Psoas muscle (tissue), 8 donors: ENCODE measurements around the gene PHACTR3. TPM values are rescaled to one million over a fixed set of nuclear protein-coding genes. Genes with fewer than 3 reads are reported as not detected.

Experiments
- ATAC-seq, 4 donors: fragments of 200-7000 bp; cut with Tn5 transposase; one replicate each; pipeline ENCODE4 v1.9.1; 2020; ENCODE audit warnings: moderate library complexity in 3 of 4, mild to moderate bottlenecking in 2 of 4
- DNase-seq, 2 donors: peaks; one replicate each; pipeline ENCODE4 v3.0.0-alpha.2; 2020
- H3K27ac ChIP-seq: fragments of 200-600 bp; one replicate; pipeline ENCODE4 v1.8.0; 2022
- H3K27me3 ChIP-seq, 3 donors: fragments of 200-600 bp in 1 of 3; one replicate each; pipeline versions ENCODE4 v1.6.1 to v1.8.0; 2013 to 2022; ENCODE audit warnings: low read length in 2 of 3, mild to moderate bottlenecking in 2 of 3, moderate library complexity in 1 of 3; ENCODE audit not compliant: insufficient read depth in 3 of 3
- H3K36me3 ChIP-seq, 2 donors: fragments of 200-600 bp in 1 of 2; one replicate each; pipeline versions ENCODE4 v1.6.1 to v1.8.0; 2013 to 2022; ENCODE audit warnings: low read depth in 1 of 2, mild to moderate bottlenecking in 1 of 2, moderate library complexity in 1 of 2; ENCODE audit not compliant: insufficient read depth in 1 of 2
- H3K4me1 ChIP-seq: fragments of 200-600 bp; one replicate; pipeline ENCODE4 v1.8.0; 2022
- H3K4me3 ChIP-seq: fragments of 200-600 bp; one replicate; pipeline ENCODE4 v1.8.0; 2022; ENCODE audit warnings: mild to moderate bottlenecking
- H3K9me3 ChIP-seq: fragments of 200-600 bp; one replicate; pipeline ENCODE4 v1.8.0; 2022
- WGBS, 3 donors: extraction: QIAGEN DNeasy Blood & Tissue Kit; methylation state at CpG; one replicate each; pipeline versions ENCODE4 v1.1.6 to v1.1.7; 2013; 5-methylcytosine and 5-hydroxymethylcytosine counted together
- intact Hi-C, 2 donors: fragments of 100-400 bp; cut with DNase I; formaldehyde crosslinking; loops; one replicate each; pipeline versions ENCODE4 v1.11.0 to v1.14.2; 2022
- polyA plus RNA-seq, 3 donors: library from polyadenylated mRNA; stranded (reverse); fragments of 200-250 nt; gene quantifications; one replicate each; pipeline ENCODE4 v1.2.3, GENCODE V29; 2013
- total RNA-seq, 4 donors: library from RNA; stranded (reverse); fragmentation: NEBNext Ultra II Directional in 2 of 4; extraction: Animal tissue kit (Norgen Biotek cat#: 25700) in 2 of 4; gene quantifications; one replicate each; pipeline versions ENCODE4 v1.2.1 to v1.2.4, GENCODE V29; 2021 to 2023
- TF ChIP-seq, protein P1 (sequence below): fragments of 200-600 bp; IDR thresholded peaks from one replicate; pipeline ENCODE4 v1.8.0; 2022; ENCODE audit warnings: antibody characterized with exemption
- donor health status: healthy with polysubstance abuse.
- donor health status: DM: no; HTN: no; CAD: no; lungs with moderate emphysema.
- donor health status: Bipolar disorder and iron deficiency.
- donor health status: healthy.
- donor health status: DM: yes; HTN: yes; CAD: no.
- donor health status: DM: no; HTN: no; CAD: no.
- donor health status: DM: no; HTN: no; CAD: no.
- donor health status: DM: yes; HTN: yes; CAD: no.

Gene PHACTR3
- total and polyA plus RNA-seq, 7 donors: 0.10 to 0.46 (median 0.15) TPM; not detected in 3

DNA sequence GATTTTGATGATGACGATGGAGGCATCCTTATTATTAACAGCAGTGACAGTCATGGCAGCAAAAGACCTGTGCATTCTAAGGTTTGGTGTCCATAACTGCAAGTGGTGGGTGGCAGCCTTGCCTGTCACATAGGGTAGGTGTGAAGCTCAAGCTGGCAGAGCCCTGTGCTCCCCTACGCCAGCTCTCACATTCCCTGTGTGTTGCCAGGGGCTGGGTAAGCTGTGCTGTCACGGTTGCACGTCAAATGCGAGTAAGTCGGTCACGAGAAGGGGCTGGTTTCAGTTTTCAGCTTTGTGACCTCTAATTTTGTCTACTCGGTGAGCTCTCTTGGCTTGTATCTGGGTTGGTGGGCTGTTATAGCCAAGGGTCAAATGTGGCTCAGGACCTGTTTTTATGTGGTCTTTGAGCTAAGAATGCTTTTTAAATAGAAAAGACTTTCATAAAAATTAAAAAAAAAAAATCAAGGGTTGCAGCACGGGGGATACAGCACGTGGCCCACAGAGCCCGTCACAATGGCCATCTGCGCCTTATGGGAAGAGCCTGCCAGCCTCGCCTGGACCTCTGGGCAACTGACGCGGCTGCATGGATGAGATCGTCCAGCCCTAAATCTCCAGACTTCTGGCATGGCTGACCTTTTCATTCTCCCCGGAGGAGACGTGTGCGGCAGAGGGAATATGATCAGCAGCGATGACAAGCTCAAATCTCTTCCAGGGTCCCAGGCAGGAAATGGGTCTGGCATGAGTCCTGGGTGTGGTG, 148.5 kb downstream of the PHACTR3 start:
- no peak for ATAC-seq
- no peaks in the 10 kb centered on the region for H3K9me3 ChIP-seq
- 17 to 19% (median 17%) methylated on average over 20 of the region's 20 CpGs for WGBS, 3 donors
- peaks cover 11% of the 10 kb centered on the region for H3K4me1 ChIP-seq
- no peak overlapping the region for H3K27ac ChIP-seq
- no peaks in the 10 kb centered on the region for H3K36me3 ChIP-seq
- peaks cover 0 to 74% (median 2%) of the 10 kb centered on the region in 3 donors for H3K27me3 ChIP-seq
- TF ChIP-seq, protein P1, sequence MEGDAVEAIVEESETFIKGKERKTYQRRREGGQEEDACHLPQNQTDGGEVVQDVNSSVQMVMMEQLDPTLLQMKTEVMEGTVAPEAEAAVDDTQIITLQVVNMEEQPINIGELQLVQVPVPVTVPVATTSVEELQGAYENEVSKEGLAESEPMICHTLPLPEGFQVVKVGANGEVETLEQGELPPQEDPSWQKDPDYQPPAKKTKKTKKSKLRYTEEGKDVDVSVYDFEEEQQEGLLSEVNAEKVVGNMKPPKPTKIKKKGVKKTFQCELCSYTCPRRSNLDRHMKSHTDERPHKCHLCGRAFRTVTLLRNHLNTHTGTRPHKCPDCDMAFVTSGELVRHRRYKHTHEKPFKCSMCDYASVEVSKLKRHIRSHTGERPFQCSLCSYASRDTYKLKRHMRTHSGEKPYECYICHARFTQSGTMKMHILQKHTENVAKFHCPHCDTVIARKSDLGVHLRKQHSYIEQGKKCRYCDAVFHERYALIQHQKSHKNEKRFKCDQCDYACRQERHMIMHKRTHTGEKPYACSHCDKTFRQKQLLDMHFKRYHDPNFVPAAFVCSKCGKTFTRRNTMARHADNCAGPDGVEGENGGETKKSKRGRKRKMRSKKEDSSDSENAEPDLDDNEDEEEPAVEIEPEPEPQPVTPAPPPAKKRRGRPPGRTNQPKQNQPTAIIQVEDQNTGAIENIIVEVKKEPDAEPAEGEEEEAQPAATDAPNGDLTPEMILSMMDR: no peak
- no peak overlapping the region for H3K4me3 ChIP-seq
- DNase-seq: no peak
- intact Hi-C loops: loop anchor here in 1 of 2 donors (5.0 kb wide), 1 partner anchor 156 kb away; no protein-coding TSS in a partner anchor

DNA sequence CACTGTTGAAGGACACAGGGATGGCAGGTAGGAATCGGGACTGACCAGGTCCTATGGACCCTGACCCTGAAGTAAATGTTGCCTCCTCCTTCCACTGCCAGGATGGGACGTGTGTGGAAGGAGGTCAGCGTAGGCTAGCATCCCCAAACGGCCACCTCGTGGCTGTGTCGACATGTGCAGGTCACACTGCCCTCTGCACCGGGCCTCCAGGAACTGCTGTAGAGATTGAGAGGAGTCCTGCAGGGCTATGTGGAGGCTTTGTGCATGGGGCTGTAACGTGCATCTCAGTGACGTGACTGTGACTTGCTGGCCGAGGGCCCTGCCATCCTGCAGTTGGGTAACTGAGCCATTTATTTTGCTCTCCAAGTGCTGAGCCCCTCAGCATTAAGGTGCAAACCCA, 149.5 kb downstream of the PHACTR3 start:
- intact Hi-C loops: loop anchor here in 1 of 2 donors (5.0 kb wide), 1 partner anchor 157 kb away; no protein-coding TSS in a partner anchor
- TF ChIP-seq, protein P1: no peak
- H3K27ac ChIP-seq: no peak overlapping the region
- no peak overlapping the region for H3K4me3 ChIP-seq
- DNase-seq: no peak
- WGBS, 3 donors: 50 to 60% (median 52%) methylated on average over 10 of the region's 10 CpGs
- H3K27me3 ChIP-seq: peaks cover 0 to 70% (median 2%) of the 10 kb centered on the region in 3 donors
- peaks cover 11% of the 10 kb centered on the region for H3K4me1 ChIP-seq
- no peaks in the 10 kb centered on the region for H3K36me3 ChIP-seq
- ATAC-seq: peak in 1 of 4 donors; percentile 25
- H3K9me3 ChIP-seq: no peaks in the 10 kb centered on the region

DNA sequence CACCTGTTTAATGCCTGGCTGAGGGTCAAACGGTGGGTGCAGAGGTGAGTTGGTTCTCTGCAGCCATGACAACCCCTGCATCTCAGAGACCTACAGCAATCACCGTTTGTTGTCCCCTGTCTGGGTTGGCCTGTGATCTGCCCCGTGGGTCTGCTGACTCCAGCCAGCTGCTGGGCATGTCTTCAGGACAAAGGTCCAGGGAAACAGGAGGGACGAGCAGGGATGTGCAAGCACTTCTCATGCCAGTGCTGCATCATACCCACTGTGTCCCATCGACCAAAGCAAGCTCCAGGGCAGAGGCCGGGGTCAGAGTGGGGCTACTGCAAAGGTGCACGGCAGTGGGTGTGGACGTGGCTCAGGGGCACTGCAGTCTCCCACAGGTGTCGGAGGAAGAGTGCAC, 150.2 kb downstream of the PHACTR3 start:
- Histone ChIP-seq H3K4me3 (no peak overlapping the region), H3K9me3 (no peaks in the 10 kb centered on the region), H3K4me1 (peaks cover 11% of the 10 kb centered on the region), H3K27me3 (peaks cover 0 to 63% (median 2%) of the 10 kb centered on the region in 3 donors), H3K36me3 (no peaks in the 10 kb centered on the region), H3K27ac (no peak overlapping the region)
- 55 to 57% (median 56%) methylated on average over 9 of the region's 9 CpGs for WGBS, 3 donors
- TF ChIP-seq, protein P1: no peak
- ATAC-seq (no peak), DNase-seq (no peak)
- intact Hi-C loops: loop anchor here in 1 of 2 donors (5.0 kb wide), 1 partner anchor 157 kb away; no protein-coding TSS in a partner anchor

DNA sequence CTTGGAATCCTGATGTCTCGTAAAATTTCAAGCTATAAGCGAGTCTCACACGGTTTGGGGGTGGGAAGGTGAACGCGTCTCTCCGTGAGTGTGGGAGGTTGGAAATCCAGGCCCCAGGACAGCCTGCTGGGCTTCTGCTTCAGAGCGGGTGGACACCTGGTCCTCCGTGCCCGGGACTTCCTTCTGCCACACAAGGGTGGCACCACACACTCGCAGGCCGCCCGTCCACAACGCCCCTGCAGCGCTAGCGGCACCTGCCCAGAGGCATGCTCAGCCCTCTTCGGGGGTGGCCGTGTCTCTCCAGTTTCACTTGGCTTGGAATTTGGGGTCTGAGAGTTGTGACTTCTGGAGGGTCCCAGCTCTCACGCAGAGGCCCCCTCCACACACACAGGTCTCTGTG, 151.9 kb downstream of the PHACTR3 start:
- no peaks in the 10 kb centered on the region for H3K36me3 ChIP-seq
- no peak overlapping the region for H3K27ac ChIP-seq
- ATAC-seq (no peak), DNase-seq (no peak)
- H3K9me3 ChIP-seq: no peaks in the 10 kb centered on the region
- H3K4me1 ChIP-seq: peaks cover 11% of the 10 kb centered on the region
- intact Hi-C loops: no loop called here
- WGBS, 3 donors: 90 to 92% (median 90%) methylated on average over 18 of the region's 18 CpGs
- no peak overlapping the region for H3K4me3 ChIP-seq
- TF ChIP-seq, protein P1: no peak
- H3K27me3 ChIP-seq: peaks cover 0 to 48% (median 2%) of the 10 kb centered on the region in 3 donors
